Ovary (tissue), 3 donors: ENCODE results near the gene ACACB.

ENCODE experiments used
- CTCF ChIP-seq, 3 donors: fragments of 450-650 bp in 2 of 3; fragments of 200-600 bp in 1 of 3; IDR thresholded peaks; one replicate each; pipeline versions ENCODE4 v1.5.1 to v1.8.0; 2016 to 2022; ENCODE audit warnings: antibody characterized with exemption in 3 of 3, mild to moderate bottlenecking in 1 of 3
- EP300 ChIP-seq: sonication (generic); formaldehyde crosslinking; IDR thresholded peaks from one replicate; pipeline ENCODE4 v1.6.1; 2017; ENCODE audit warnings: antibody characterized with exemption
- POLR2A ChIP-seq: fragments of 450-650 bp; IDR thresholded peaks from one replicate; pipeline ENCODE4 v1.6.1; 2017; ENCODE audit warnings: antibody characterized with exemption, mild to moderate bottlenecking, moderate library complexity
- donor health status: DM: no; HTN: no; CAD: no.

- TF ChIP-seq POLR2A: no peak
- no peak for TF ChIP-seq CTCF (IDR thresholded peaks at IDR 0.05)
- no peak for TF ChIP-seq EP300
These were observed 154.1 kb downstream of the ACACB start for GRCh38 chr12:109270494-109270893.
